Activated naive CD4-positive, alpha-beta T cell (primary cell): ENCODE data around the gene EIF3J.
"Not testable (repeated sequence)": the region's sequence is repeated elsewhere in the genome, so short reads cannot be mapped to it uniquely, and the experiment has no call there.

Experiments
- DNase-seq, 4 experiments: peaks; one replicate each; lab custom pipeline; 2025; lab: John Stamatoyannopoulos, UW

The EIF3J gene

DNA sequence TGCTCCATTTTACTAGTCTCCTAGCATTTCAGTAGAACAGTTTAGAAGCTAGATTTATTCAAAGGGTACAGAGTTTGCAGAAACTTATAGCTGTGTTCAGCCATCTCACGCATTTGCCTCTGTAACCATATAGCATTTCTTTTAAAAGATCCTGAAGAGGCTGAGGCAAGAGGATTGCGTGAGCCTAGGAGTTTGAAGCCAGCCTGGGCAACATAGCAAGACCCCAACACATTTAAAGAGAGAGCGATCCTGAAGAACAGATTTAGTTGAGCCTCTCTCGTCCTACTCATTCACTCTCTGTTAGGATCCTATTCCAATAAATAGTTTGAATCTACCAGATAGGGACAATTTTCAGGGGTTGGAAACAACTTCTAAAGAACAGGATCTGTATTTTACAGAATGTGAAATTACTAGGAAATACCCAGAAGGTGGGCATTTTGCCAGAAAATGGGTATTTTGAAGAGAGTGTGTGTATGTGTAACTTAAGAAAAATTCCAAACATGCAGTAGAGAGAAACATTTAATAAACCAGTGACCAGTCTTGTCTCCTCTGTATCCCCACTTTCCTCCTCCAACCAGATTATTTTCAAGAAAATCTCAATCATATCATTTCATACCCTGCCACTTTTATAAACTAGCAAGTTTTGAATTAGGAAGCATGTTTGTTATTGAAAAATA lies 4.5 kb downstream of the EIF3J start:
- no peak for DNase-seq

DNA sequence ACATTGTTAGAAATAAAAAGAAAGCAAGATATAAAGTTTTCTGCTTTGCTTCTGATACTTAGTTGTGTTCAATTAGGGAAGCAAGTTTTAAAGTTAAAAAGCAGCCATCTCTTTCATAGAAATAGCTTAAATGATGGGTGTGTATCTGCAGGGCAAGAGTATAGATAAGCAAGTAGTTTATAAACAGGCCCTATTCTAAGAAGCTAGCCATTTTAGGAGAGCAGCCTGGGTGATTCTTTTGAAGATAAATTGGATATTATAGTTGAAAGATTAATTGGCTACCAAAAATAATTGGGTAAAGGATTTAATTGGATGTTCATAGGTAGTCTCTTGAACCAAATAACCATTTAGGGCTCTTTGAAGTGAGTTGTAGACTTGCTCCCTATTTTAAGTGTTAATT lies 5.6 kb downstream of the EIF3J start:
- DNase-seq = no peak

DNA sequence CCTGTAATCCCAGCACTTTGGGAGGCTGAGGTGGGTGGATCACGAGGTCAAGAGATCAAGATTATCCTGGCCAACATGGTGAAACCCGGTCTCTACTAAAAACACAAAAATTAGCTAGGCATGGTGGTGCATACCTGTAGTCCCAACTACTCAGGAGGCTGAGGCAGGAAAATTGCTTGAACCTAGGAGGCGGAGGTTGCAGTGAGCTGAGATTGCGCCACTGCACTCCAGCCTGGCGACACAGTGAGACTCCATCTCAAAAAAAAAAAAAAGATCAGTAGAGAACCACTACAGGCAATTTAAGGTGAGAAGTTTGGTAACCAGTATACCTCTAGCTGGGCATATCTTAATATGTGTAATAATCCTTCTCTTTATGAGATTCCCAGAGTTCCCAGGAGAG lies 7.8 kb downstream of the EIF3J start:
- DNase-seq = not testable (repeated sequence)

DNA sequence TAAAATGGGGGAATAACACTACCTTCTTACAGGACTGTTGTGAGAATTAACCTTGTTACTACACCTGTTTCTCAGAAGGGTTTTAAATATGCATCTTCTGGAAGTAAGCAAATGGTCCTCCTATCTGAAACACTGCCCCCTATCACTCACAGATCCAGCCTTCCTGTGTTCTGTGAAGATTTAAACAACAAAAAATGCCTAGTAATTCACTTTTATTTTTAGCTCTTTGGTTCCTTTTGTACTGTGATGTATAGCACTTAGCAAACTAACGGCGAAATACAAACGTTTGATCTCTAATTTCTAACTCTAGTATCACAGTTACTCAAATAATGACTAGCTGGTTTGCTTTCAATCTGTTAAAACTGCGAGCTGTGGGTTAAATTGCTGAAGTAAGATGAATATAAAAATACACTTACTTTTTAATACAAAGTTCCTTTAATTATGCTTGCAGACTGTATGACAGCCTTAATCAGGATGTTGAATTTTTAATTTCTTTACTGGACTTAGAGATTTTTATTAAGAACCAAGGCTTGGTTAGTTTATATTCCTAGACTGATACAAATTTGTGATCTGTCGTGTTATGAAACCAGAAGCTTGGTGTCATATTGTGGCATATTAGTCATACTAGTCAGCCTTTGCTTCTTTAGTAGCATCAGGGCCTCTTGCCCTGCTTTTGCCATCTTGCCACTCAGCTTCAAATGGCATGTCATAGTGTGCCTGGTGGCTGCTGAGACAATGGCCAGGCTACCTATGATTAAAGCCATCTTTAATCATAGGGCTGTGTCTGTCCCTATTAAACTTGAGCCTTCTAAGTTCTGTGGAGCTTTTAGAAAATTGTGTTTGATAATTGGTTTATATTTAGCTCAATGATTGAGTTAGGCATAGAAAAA lies 9.2 kb downstream of the EIF3J start:
- DNase-seq = no peak

DNA sequence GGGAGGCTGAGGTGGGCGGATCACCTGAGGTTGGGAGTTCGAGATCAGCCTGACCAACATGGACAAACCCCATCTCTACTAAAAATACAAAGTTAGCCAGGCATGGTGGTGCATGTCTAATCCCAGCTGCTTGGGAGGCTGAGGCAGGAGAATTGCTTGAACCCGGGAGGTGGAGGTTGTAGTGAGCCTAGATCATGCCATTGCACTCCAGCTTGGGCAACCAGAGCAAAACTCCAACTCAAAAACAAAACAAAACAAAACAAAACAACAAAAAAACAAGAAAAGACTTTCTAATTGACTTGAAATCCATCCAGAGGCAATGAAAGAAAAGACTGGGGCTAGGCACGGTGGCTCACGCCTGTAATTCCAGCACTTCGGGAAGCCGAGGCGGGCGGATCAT lies 12.2 kb downstream of the EIF3J start:
- not testable (repeated sequence) for DNase-seq

DNA sequence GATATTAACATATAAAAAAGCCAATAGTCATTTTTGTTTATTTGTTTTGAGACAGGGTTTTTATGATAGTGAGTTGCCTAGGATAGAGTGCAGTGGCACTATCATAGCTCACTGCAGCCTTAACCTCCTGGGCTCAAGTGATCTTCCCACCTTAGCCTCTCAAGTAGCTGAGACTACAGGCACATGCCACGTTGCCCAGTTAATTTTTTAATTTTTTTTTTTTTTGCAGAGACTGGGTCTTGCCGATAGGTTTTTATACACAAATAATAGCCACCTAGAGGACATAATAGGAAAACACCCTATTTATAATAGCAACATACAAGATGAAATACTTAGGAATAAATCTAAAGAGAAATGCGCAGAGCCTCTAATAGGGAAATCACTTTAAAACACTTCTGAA lies 13.3 kb downstream of the EIF3J start:
- DNase-seq = no peak

DNA sequence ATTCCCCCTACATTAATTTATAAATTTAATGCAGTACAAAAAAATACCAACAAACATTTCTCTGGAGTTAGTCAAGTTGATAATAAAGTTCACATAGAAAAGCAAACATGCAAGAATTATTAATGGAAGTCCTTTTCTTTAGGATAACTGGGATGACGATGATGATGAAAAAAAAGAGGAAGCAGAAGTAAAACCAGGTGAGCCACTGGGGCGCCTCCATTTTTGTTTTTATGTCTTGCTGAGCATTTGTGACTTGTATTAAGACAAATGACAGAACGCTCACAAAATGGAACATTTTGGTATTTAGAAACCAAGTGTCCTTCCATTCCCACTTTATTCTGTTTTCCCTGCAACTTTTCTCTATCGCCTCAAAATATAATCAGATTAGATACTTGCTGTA lies 13.8 kb downstream of the EIF3J start:
- no peak for DNase-seq

DNA sequence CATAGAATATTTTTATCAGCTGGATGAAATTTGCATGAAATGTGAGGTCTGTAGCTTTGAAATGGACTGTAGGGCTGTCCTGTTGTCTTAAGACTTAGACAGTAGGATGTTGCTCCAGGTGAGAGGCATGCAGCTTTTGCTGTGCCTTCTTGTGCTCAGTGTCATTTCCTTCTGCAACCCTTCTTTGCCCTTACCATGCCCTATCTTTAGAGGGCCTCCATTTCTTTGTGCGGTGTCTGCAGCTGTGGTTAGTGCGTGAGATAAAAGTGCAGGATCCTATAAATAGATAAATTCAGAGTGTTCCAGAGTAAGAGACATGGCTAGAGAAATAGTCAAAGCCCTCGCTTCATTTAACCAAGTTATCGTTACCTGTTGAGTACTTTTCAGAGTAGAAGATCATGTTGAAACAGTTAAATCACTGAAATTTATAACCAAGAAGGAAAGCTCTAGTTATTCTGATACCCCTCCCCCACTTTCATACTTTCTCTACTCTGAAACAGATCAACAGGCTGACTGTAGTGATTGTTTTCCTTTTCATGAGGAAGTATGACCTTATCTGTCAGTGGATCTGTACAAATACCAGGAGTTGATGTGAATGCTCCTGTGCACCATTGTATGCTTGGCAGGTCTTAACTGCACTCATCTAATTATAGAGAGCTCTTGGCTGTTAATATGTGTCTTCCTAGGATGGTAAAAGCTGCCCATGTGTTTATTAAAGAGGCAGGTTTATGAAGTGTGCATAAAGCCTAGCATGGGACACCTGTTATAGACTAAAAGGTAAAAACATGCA lies 18.2 kb downstream of the EIF3J start:
- DNase-seq = no peak

DNA sequence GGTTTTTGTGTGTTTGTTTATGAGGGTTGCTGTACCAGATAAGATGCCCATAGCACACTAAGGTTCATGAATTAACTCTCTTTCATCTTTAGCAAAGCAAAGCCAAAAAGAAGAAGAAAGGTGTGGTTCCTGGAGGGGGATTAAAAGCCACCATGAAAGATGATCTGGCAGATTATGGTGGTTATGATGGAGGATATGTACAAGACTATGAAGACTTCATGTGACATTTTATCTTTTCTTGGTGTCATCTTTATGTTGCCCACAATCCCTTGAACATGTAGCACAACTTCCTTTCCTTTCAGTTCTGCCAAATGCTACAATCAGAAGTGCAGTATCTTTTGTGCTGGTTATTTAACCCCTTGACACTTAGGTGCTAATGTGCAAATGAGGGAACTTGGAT lies 24.0 kb downstream of the EIF3J start:
- not testable (repeated sequence) for DNase-seq

DNA sequence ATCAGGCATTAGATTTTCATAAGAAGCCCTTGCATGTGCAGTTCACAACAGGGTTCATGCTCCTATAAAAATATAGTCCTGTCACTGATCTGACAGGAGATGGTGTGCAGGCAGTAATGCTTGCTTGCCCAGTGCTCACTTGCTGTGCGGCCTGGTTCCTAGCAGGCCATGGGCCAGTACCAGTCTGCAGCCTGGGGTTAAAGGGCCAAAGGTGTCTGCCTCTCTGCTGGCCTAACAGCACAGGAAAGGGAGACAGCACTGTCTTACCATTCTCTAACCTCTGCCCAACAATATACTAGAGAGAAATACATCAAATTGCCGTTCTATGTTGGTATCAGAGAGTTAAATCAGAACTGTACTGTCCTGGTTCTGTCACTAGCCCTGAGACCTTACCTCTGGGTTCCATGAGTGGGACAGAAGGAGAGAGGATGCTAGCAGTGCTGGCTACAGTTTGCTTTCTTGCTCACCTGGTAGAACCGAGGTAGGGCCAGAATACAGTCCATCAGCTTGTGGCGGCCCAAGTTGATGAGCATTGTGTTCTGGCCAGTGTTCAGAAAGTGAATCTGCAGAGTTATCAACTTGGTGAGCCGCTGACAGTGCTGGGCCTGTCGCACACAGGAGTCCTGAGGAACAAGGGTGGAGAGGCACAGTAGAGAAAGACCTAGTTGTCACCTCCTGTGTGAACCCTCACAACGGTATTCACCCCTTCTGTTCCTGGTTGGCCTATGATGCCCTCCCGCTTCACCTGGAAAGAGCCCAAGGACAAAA lies 28.6 kb downstream of the EIF3J start:
- no peak for DNase-seq

DNA sequence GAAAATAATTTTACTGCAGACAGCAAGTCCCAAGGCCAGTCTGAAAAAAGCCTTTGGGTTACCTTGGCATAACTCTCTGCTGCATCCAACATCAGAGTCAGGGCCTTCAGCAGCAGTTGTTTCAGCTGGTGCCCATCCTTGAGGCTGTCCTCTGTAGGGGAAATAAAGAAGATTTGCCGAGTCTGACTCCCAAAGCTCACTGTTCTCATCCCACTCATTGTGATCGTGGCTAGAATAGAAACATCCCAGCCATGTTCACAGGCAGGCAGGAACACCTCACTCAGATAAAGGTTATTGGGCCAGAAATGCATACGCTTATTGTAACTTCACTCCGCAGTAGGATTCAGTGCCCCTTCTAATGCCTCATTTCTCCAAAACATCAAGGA lies 29.2 kb downstream of the EIF3J start:
- no peak for DNase-seq

DNA sequence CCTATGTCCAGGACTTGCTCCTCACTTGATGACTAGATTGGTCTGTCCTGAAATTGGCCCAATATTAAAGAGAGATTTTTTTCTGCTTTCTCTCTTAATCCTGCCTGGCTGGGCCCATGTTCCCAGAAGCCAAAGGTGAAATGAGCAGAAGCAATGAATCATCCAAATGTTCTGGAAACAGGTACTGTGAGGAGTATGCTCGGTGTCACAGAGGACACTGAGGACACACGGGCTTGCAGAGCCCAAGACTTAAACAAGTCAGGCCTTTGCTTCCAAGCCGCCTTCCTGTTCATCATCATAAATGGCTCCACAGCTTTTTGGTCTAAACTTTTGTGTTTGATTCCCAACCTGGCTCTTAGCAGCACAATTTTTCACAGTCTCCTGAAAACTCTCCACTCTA lies 31.4 kb downstream of the EIF3J start:
- no peak for DNase-seq

DNA sequence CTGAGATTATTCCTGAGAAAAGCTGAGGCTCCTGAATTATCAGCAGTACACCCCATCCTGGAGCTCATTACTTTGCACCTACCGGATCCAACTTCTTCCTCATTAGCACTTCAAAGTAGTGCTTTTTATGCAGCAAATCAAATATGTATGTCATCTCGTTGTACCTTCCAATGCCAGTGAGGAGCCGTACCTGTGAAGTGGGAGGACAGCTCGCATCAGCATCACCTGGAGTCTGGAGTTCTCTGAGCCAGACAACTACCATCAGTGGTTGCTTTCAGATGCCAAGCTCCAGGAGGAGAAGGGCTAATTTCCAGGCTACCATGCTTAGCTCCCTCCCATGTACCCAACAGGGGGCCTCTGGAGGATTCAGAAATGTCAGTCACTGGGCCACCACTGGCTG lies 32.4 kb downstream of the EIF3J start:
- DNase-seq = no peak

DNA sequence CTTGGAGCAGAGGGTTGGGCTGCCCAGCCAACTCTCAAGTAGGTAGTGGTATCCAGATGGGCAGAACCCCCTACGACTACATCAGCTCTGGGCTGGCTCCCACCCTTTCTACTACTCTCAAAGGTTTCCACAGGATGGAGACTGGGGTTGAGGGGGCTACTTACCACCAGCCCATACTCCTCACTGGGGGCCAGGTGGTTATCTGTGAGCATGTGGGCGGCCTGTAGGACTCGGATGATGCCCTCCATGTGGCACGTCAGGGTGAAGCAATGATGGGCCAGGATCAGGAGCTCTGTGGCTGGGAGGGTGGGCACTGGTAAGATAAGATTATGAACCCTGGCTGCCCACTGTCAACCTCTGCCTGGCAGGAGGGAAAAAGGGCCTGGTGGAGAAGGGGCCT lies 33.4 kb downstream of the EIF3J start:
- DNase-seq = no peak

DNA sequence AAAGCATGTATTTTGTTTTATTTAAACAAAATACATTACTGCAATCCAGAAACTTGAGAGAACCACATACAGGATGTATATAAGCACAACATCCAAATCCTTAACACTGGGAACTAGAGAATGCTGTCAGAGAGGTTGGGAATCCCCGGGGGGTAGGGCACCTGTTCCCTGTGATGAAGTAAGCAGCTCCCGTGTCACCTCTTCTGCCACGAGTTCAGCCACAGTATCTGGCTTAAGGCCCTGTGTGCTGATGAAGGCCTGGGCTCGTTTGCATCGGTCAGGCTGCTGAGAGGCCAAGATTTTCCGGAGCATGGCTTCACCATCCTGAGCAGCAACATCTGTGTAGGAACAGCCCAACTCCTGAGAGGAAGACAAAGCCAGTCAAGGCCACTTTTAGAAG lies 36.4 kb downstream of the EIF3J start:
- no peak for DNase-seq

DNA sequence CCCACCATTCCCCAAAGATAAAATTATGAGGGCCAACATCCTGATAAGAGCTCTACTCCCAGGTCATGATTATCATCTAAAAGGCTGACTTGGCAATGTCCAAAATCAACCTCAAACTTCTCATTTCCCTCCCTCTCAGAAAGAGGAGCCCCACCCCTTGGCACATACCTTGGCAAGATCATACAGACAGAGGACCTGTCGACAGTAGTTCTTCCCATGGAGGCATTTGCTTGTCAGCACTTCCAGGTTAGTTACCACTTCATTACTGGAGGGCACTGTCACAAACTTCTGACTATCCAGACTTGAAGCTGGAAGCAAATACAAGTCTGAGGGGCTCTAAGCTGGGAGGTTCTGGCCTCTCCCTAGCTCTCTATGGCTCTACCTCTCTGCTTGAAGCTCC lies 37.8 kb downstream of the EIF3J start:
- DNase-seq = no peak

DNA sequence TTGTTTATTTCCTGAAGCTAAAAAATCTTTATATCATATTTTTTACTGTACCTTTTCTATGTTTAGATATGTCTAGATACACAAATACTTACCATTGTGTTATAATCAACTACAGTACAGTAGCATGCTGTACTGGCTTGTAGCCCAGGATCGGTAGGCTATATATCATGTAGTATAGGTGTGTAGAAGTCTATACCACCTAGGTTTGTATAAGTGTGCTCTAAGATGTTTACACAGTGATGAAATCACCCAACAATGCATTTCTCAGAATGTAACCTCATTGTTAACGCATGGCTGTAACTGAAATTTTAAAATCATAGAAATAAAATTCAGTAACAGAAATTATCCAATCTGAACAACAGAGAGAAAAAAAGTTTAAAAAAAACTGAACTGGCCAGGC lies 43.2 kb downstream of the EIF3J start:
- no peak for DNase-seq

DNA sequence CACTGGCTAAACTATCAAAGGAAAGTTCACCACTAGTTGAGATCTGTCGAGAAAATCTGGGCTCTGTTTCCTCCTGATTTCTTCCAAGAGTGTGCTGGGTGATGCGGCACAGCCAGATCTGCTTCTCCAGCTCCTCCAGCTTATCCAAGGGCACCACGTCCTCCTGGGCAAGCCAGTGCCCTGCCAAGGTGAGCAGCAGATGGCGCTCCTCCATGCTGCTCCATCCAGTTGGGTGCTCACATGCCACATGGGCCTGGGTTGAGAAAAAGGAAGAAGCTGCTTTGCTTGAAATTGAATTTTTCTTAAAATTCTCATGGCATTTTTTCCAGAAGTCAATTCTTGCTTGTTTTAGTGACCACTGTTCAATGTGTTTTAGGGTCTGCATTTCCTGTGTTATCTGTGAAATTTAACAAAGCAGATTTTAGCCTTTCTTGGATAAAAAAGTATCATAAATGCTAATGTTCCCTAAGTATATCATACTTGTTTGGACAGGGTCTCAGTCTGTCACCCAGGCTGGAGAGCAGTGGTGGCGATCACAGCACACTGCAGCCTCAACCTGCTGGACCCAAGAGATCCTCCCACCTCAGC lies 47.3 kb downstream of the EIF3J start:
- DNase-seq = peak in 3 of 4 experiments; percentile 12 to 50 (median 29)

DNA sequence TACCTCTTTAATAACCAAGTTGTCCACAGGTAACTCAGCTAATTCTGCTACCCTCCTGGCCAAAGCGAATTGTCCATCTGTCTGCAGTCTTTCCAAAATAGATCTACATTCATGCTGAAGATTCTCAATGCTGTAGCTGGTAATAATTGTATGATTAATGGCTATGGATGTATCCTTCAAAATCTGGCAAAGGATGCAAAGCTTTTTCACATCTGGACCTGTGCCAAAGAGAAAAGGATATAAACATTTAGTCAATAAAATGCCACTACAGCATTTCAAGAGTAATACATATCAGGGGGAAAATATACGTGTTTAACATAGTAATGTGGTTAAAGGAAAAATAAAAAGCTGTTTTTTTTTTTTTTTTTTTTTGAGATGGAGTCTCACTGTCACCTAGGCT lies 48.7 kb downstream of the EIF3J start:
- no peak for DNase-seq

DNA sequence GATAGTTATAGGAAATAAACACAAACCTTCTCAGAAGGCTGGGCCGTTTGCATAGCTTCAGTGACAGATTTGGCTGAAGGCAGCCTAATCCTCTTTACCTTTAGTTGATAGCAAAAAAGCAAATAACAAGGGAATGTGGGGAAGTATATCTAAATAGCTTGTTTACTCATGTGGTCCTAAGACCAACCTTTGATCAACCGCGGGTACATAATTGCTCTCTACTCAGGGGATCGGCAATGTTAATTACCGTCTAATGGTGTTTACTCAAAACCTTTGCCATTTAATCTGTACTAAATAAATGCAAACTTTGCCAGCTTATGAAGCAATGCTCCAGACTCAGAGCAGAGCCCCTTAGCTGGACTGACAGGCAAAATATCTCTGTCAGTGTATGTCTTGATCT lies 51.6 kb downstream of the EIF3J start:
- DNase-seq = no peak

DNA sequence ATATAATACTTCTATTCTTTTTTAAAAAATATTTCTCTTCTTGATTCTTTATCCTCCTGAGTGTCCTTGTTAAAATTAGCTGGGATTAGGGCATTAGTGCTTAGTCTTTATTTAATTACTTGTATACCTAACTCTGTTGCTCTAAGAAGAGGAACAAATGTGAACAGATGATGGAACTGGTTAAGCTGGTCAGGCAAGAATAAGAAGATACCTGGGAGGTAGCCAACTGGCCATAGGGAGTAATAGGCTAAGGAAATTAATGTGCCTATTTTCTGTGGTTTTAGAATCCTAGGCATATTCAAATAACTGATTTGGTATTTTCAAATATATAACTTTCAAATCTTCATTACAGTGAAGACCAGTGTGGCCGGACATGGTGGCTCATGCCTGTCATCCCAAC lies 54.4 kb downstream of the EIF3J start:
- DNase-seq = no peak
